Amniotic epithelial cell (primary cell): Measurements from ENCODE around the gene NRDC.
"Not testable (repeated sequence)": the region's sequence is repeated elsewhere in the genome, so short reads cannot be mapped to it uniquely, and the experiment has no call there.

Experiments used
- DNase-seq: peaks from one replicate; pipeline ENCODE4 v3.0.0-alpha.2; 2010; ENCODE audit warnings: low read depth

Gene NRDC

GRCh38 chr1:51840743-51841461, 37.6 kb downstream of the NRDC start:
- no peak for DNase-seq

- DNase-seq: no peak
Observed at GRCh38 chr1:51840182-51840581, 38.3 kb downstream of the NRDC start.

- DNase-seq: no peak
Observed at GRCh38 chr1:51839094-51839493, 39.4 kb downstream of the NRDC start.

GRCh38 chr1:51837243-51837642, 41.3 kb downstream of the NRDC start:
- DNase-seq: no peak

GRCh38 chr1:51833700-51834099, 44.8 kb downstream of the NRDC start:
- no peak for DNase-seq

- DNase-seq: no peak
Observed at GRCh38 chr1:51829058-51829457, 49.5 kb downstream of the NRDC start.

GRCh38 chr1:51819810-51820209, 58.7 kb downstream of the NRDC start:
- peak; percentile 70 for DNase-seq

GRCh38 chr1:51819021-51819420, 59.5 kb downstream of the NRDC start:
- not testable (repeated sequence) for DNase-seq

GRCh38 chr1:51818487-51818886, 60.0 kb downstream of the NRDC start:
- DNase-seq: no peak

- DNase-seq: no peak
Observed at GRCh38 chr1:51814513-51814912, 64.0 kb downstream of the NRDC start.

GRCh38 chr1:51799372-51799771, 79.2 kb downstream of the NRDC start:
- DNase-seq: no peak

GRCh38 chr1:51794868-51795267, 83.7 kb downstream of the NRDC start:
- no peak for DNase-seq

- no peak for DNase-seq
Observed at GRCh38 chr1:51794260-51794659, 84.3 kb downstream of the NRDC start.

GRCh38 chr1:51792864-51793263, 85.7 kb downstream of the NRDC start:
- peak; percentile 96 for DNase-seq

GRCh38 chr1:51791888-51792287, 86.6 kb downstream of the NRDC start:
- no peak for DNase-seq

GRCh38 chr1:51790385-51790784, 88.1 kb downstream of the NRDC start:
- no peak for DNase-seq

- DNase-seq: no peak
Observed at GRCh38 chr1:51789342-51789741, 89.2 kb downstream of the NRDC start.

- no peak for DNase-seq
Observed at GRCh38 chr1:51788938-51789337, 89.6 kb downstream of the NRDC start.

GRCh38 chr1:51784997-51785421, 93.5 kb downstream of the NRDC start:
- DNase-seq: peak; percentile 87

- DNase-seq: no peak
Observed at GRCh38 chr1:51780927-51781326, 97.6 kb downstream of the NRDC start.

- no peak for DNase-seq
Observed at GRCh38 chr1:51776408-51776807, 102.1 kb downstream of the NRDC start.

- peak; percentile 70 for DNase-seq
Observed at GRCh38 chr1:51768971-51769588, 109.4 kb downstream of the NRDC start.

- DNase-seq: no peak
Observed at GRCh38 chr1:51761351-51761750, 117.2 kb downstream of the NRDC start.

GRCh38 chr1:51760872-51761271, 117.7 kb downstream of the NRDC start:
- peak; percentile 49 for DNase-seq
